HepG2 (cell line): Measurements from ENCODE around the gene SMIM22. TPM values are rescaled to one million over a fixed set of nuclear protein-coding genes. Genes with fewer than 3 reads are reported as not detected.

Experiments
- ATAC-seq: fragments of 200-7000 bp; cut with Tn5 transposase; 3 replicates; pipeline ENCODE4 v1.9.1; 2020; ENCODE audit warnings: mild to moderate bottlenecking, moderate library complexity
- BruUV-seq: library from RNA; stranded (reverse); fragments of 400-500 nt; replicated peaks from 2 replicates; lab custom pipeline; 2021; lab: Mats Ljungman, UMichigan
- CTCF ChIA-PET: fragments of 300-600 bp; formaldehyde crosslinking; extraction: SDS; loops from one replicate; lab custom pipeline; 2021; ENCODE audit warnings: low total read pairs, inconsistent platforms, low intra/inter-chr PET ratio; lab: Yijun Ruan, JAX
- POLR2A ChIA-PET: fragments of 350-600 bp; sonication (Branson Sonifier 250); formaldehyde crosslinking; loops from one replicate; lab custom pipeline; 2020; ENCODE audit warnings: antibody characterized with exemption, inconsistent platforms; lab: Yijun Ruan, JAX
- DNase-seq: peaks from one replicate; pipeline ENCODE4 v3.0.0-alpha.2; 2015; ENCODE audit warnings: low spot score
- FAIRE-seq: peaks from 3 replicates; lab custom pipeline; 2011; peaks lifted over from hg19 to GRCh38; lab: Jason Lieb, UNC
- H2AFZ ChIP-seq: one replicate; pipeline ENCODE4 v1.6.1; 2011; ENCODE audit warnings: low read length, inconsistent platforms
- H3K27ac ChIP-seq: fragments of 300-600 bp; 3 replicates; pipeline ENCODE4 v1.8.0; 2011; ENCODE audit warnings: mixed run types, mild to moderate bottlenecking, mixed read lengths, low read length, inconsistent platforms; ENCODE audit not compliant: insufficient read depth; ENCODE audit errors: extremely low read length
- H3K27me3 ChIP-seq, 2 experiments: fragments of 200-600 bp in 1 of 2; 2 replicates in 1 of 2; 3 replicates in 1 of 2; pipeline versions ENCODE4 v1.6.0 to v1.8.0; 2011; ENCODE audit warnings: low read length in 2 of 2, mild to moderate bottlenecking in 2 of 2, moderate library complexity in 2 of 2, inconsistent platforms in 1 of 2; ENCODE audit not compliant: insufficient read depth in 2 of 2, control insufficient read depth in 1 of 2
- H3K36me3 ChIP-seq, 2 experiments: fragments of 200-600 bp in 1 of 2; replicated peaks in 1 of 2; 2 replicates in 1 of 2; 3 replicates in 1 of 2; pipeline versions ENCODE4 v1.5.1 to v1.8.0; 2011; ENCODE audit warnings: low read length in 2 of 2, inconsistent platforms in 1 of 2; ENCODE audit not compliant: insufficient read depth in 2 of 2, control insufficient read depth in 1 of 2
- H3K4me1 ChIP-seq: 2 replicates; pipeline ENCODE4 v1.5.1; 2012; ENCODE audit warnings: low read length, inconsistent platforms; ENCODE audit not compliant: insufficient read depth
- H3K4me2 ChIP-seq: 2 replicates; pipeline ENCODE4 v1.6.0; 2011; ENCODE audit warnings: low read depth, low read length, inconsistent platforms
- H3K4me3 ChIP-seq, 3 experiments: fragments of 200-600 bp in 1 of 3; sonication (generic), shearing (Covaris generic) in 1 of 3; replicated peaks in 1 of 3; 2 replicates each; pipeline ENCODE4 v1.5.1; 2011 to 2016; ENCODE audit warnings: low read length in 3 of 3, inconsistent platforms in 2 of 3, low read depth in 2 of 3, mild to moderate bottlenecking in 2 of 3, control low read depth in 1 of 3, mixed read lengths in 1 of 3; ENCODE audit not compliant: insufficient read depth in 1 of 3
- H3K79me2 ChIP-seq: one replicate; pipeline ENCODE4 v1.6.1; 2011; ENCODE audit warnings: low read length, inconsistent platforms; ENCODE audit not compliant: insufficient read depth
- H3K9ac ChIP-seq: 2 replicates; pipeline ENCODE4 v1.6.0; 2011; ENCODE audit warnings: mild to moderate bottlenecking, low read depth, low read length, inconsistent platforms; ENCODE audit not compliant: insufficient read depth
- H3K9me3 ChIP-seq: 2 replicates; pipeline ENCODE4 v1.5.1; 2012; ENCODE audit warnings: mild to moderate bottlenecking, low read length
- H4K20me1 ChIP-seq: 2 replicates; pipeline ENCODE4 v1.6.0; 2011; ENCODE audit warnings: inconsistent platforms, mild to moderate bottlenecking, low read length, moderate library complexity; ENCODE audit not compliant: insufficient read depth
- PHB2 ChIP-seq: fragments of 450-650 bp; IDR thresholded peaks from 2 replicates; pipeline ENCODE4 v1.6.1; 2018; ENCODE audit not compliant: partially characterized antibody
- WGBS: methylation state at CpG from one replicate; pipeline ENCODE4 v1.1.6; 2017; ENCODE audit warnings: low lambda C conversion rate; 5-methylcytosine and 5-hydroxymethylcytosine counted together
- in situ Hi-C: cut with HindIII; loops from 2 replicates; pipeline ENCODE4 v1.10.0; 2017; ENCODE audit warnings: low pct_unique_long_range_greater_than_20kb; ENCODE audit not compliant: extremely low pct_ligation_motif_present
- intact Hi-C: fragments of 100-400 bp; cut with micrococcal nuclease; formaldehyde crosslinking; loops from one replicate; pipeline ENCODE4 v1.10.0; 2022; ENCODE audit not compliant: unreplicated experiment
- polyA plus RNA-seq, 8 experiments: library from polyadenylated mRNA; depleted of rRNA in 3 of 8; stranded (reverse) in 7 of 8; unstranded in 1 of 8; fragments of >200 nt; fragmentation: Illumina TruSeq in 4 of 8; extraction: Trizol in 4 of 8; gene quantifications; 2 replicates each; pipeline versions ENCODE4 v1.2.1 to v1.2.3, GENCODE V29; 2011 to 2016; ENCODE audit warnings: low read depth in 4 of 8, missing spikeins in 1 of 8, mixed read lengths in 1 of 8; ENCODE audit not compliant: insufficient read depth in 1 of 8
- small RNA-seq, 3 experiments: library from RNA; depleted of rRNA; stranded (forward); fragments of <200 nt; gene quantifications; one replicate each; pipeline ENCODE3, GENCODE V24; 2012; ENCODE audit warnings: low read depth in 2 of 3, low replicate concordance in 1 of 3; ENCODE audit not compliant: insufficient read length in 3 of 3, insufficient read depth in 2 of 3
- total RNA-seq, 5 experiments: library from RNA; depleted of rRNA; stranded (reverse); fragments of >200 nt; fragmentation: Illumina TruSeq; extraction: Trizol; gene quantifications; 2 replicates each; pipeline ENCODE4 v1.2.3, GENCODE V29; 2016; ENCODE audit warnings: low read depth in 1 of 5

Gene SMIM22
- total and polyA plus RNA-seq, 2 of the 13 experiments (the other 11 are each of a cell fraction or from before 2014, with no cell fraction given), result not detected

DNA sequence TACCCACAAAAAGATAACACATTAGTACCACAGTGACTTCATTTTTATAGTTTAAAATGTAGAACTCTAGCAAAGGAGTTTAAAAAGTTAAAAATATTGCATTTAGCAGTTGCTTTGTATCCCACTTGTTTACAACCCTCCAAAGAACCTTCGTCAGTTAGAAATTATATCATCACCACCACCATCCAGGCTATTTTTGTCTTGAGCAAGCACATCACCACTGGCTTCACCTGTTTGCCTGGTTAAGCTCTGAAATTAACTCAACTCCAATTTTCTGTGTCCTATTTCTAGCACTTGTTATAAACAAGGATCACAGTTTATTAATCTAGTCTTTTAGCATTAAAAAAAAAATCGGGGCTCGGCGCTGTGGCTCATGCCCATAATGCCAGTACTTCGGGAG is 45.8 kb downstream of the SMIM22 start:
- POLR2A ChIA-PET, result no interaction called here
- no peak overlapping the region for H3K9ac ChIP-seq
- peaks cover 14 to 63% of the 10 kb centered on the region in 2 experiments for H3K36me3 ChIP-seq
- no peak for FAIRE-seq
- 78% methylated on average over 5 of the region's 5 CpGs for WGBS
- peaks cover 16% of the 10 kb centered on the region for H3K4me1 ChIP-seq
- peaks cover 6% of the 10 kb centered on the region for H4K20me1 ChIP-seq
- CTCF ChIA-PET, result no interaction called here
- no peaks in the 10 kb centered on the region for H3K9me3 ChIP-seq
- H3K4me2 ChIP-seq, result no peak overlapping the region
- no peak overlapping the region for H3K4me3 ChIP-seq
- no TSS peak for BruUV-seq
- TF ChIP-seq PHB2, result no peak
- TF ChIP-seq, all 625 proteins: peak for 0
- Histone ChIP-seq H2AFZ (no peak overlapping the region), H3K27ac (no peak overlapping the region), H3K79me2 (peaks cover 25% of the 10 kb centered on the region), H3K27me3 (no peaks in the 10 kb centered on the region)
- DNase-seq (no peak), ATAC-seq (no peak)
- in situ Hi-C loops, result no loop called here
- intact Hi-C loops, result no loop called here

Small RNA genes within 50 kb of the gene (small RNA-seq; reads per million reads assigned to genes)
- gene RF00017, result 0 reads per million in 3 experiments

Other genes with a start within 250 kb of the SMIM22 start
- not detected in 2 replicates for gene C16orf96, start 239.0 kb upstream of the SMIM22 start, total RNA-seq (2016; rRNA removed; fragmentation: Illumina TruSeq; extraction: Trizol)
- gene C16orf96, start 239.0 kb upstream of the SMIM22 start, polyA plus RNA-seq (2011; rRNA removed), result 0.03 TPM in 2 replicates
- 3.3 and 6.8 TPM in 2 replicates for gene UBALD1, start 180.5 kb upstream of the SMIM22 start, total RNA-seq (2016; rRNA removed; fragmentation: Illumina TruSeq; extraction: Trizol)
- gene UBALD1, start 180.5 kb upstream of the SMIM22 start, polyA plus RNA-seq (2011; rRNA removed), result 12.3 and 16.6 TPM in 2 replicates
- 11.9 and 14.8 TPM in 2 replicates for gene MGRN1, start 170.5 kb upstream of the SMIM22 start, total RNA-seq (2016; rRNA removed; fragmentation: Illumina TruSeq; extraction: Trizol)
- gene MGRN1, start 170.5 kb upstream of the SMIM22 start, polyA plus RNA-seq (2011; rRNA removed), result 11.6 and 12.6 TPM in 2 replicates
- 40.5 and 41.0 TPM in 2 replicates for gene NUDT16L1, start 101.8 kb upstream of the SMIM22 start, total RNA-seq (2016; rRNA removed; fragmentation: Illumina TruSeq; extraction: Trizol)
- gene NUDT16L1, start 101.8 kb upstream of the SMIM22 start, polyA plus RNA-seq (2011; rRNA removed), result 28.0 and 28.9 TPM in 2 replicates
- gene ANKS3, start 61.1 kb upstream of the SMIM22 start, total RNA-seq (2016; rRNA removed; fragmentation: Illumina TruSeq; extraction: Trizol), result 6.6 and 15.9 TPM in 2 replicates
- gene ANKS3, start 61.1 kb upstream of the SMIM22 start, polyA plus RNA-seq (2011; rRNA removed), result 11.4 and 14.4 TPM in 2 replicates
- gene DNAAF8, start 60.8 kb upstream of the SMIM22 start, total RNA-seq (2016; rRNA removed; fragmentation: Illumina TruSeq; extraction: Trizol), result 0.38 and 0.44 TPM in 2 replicates
- 0.27 TPM in 1 of 2 replicates, not detected in the other for gene DNAAF8, start 60.8 kb upstream of the SMIM22 start, polyA plus RNA-seq (2011; rRNA removed)
- 8.1 and 12.2 TPM in 2 replicates for gene ZNF500, start 28.2 kb upstream of the SMIM22 start, total RNA-seq (2016; rRNA removed; fragmentation: Illumina TruSeq; extraction: Trizol)
- gene ZNF500, start 28.2 kb upstream of the SMIM22 start, polyA plus RNA-seq (2011; rRNA removed), result 6.1 and 7.4 TPM in 2 replicates
- 0.22 TPM in 1 of 2 replicates, not detected in the other for gene SEPTIN12, start 7.0 kb upstream of the SMIM22 start, total RNA-seq (2016; rRNA removed; fragmentation: Illumina TruSeq; extraction: Trizol)
- 0.31 TPM in 1 of 2 replicates, not detected in the other for gene SEPTIN12, start 7.0 kb upstream of the SMIM22 start, polyA plus RNA-seq (2011; rRNA removed)
- gene ROGDI, start 7.3 kb downstream of the SMIM22 start, total RNA-seq (2016; rRNA removed; fragmentation: Illumina TruSeq; extraction: Trizol), result 16.8 and 19.2 TPM in 2 replicates
- 42.1 and 55.9 TPM in 2 replicates for gene ROGDI, start 7.3 kb downstream of the SMIM22 start, polyA plus RNA-seq (2011; rRNA removed)
- gene GLYR1, start 51.9 kb downstream of the SMIM22 start, total RNA-seq (2016; rRNA removed; fragmentation: Illumina TruSeq; extraction: Trizol), result 48.7 and 65.0 TPM in 2 replicates
- 28.3 and 35.0 TPM in 2 replicates for gene GLYR1, start 51.9 kb downstream of the SMIM22 start, polyA plus RNA-seq (2011; rRNA removed)
- 19.4 and 23.5 TPM in 2 replicates for gene UBN1, start 52.1 kb downstream of the SMIM22 start, total RNA-seq (2016; rRNA removed; fragmentation: Illumina TruSeq; extraction: Trizol)
- gene UBN1, start 52.1 kb downstream of the SMIM22 start, polyA plus RNA-seq (2011; rRNA removed), result 10.6 TPM in 2 replicates
- gene PPL, start 141.8 kb downstream of the SMIM22 start, total RNA-seq (2016; rRNA removed; fragmentation: Illumina TruSeq; extraction: Trizol), result 4.4 and 6.6 TPM in 2 replicates
- 5.7 and 7.5 TPM in 2 replicates for gene PPL, start 141.8 kb downstream of the SMIM22 start, polyA plus RNA-seq (2011; rRNA removed)
- 0.36 and 0.42 TPM in 2 replicates for gene SEC14L5, start 163.0 kb downstream of the SMIM22 start, total RNA-seq (2016; rRNA removed; fragmentation: Illumina TruSeq; extraction: Trizol)
- gene SEC14L5, start 163.0 kb downstream of the SMIM22 start, polyA plus RNA-seq (2011; rRNA removed), result 0.40 and 0.60 TPM in 2 replicates
- gene NAGPA, start 238.6 kb downstream of the SMIM22 start, total RNA-seq (2016; rRNA removed; fragmentation: Illumina TruSeq; extraction: Trizol), result 29.8 and 60.3 TPM in 2 replicates
- gene NAGPA, start 238.6 kb downstream of the SMIM22 start, polyA plus RNA-seq (2011; rRNA removed), result 27.1 and 31.6 TPM in 2 replicates